Uterus (tissue), 4 donors: Measurements from ENCODE around the gene FHL3. TPM values are rescaled to one million over a fixed set of nuclear protein-coding genes. Genes with fewer than 3 reads are reported as not detected.

ENCODE experiments used
- DNase-seq, 2 donors: peaks; one replicate each; pipeline ENCODE4 v3.0.0-alpha.2; 2019 to 2020
- H3K27ac ChIP-seq, 2 donors: fragments of 200-600 bp; sonication (generic); 1 replicate in 1 of 2; 2 replicates in 1 of 2; pipeline ENCODE4 v1.5.1; 2016 to 2018
- H3K27me3 ChIP-seq, 2 donors: fragments of 200-600 bp; sonication (generic); one replicate each; pipeline ENCODE4 v1.5.1; 2018 to 2019; ENCODE audit warnings: control low read depth in 1 of 2
- H3K36me3 ChIP-seq, 2 donors: fragments of 200-600 bp; sonication (generic); one replicate each; pipeline ENCODE4 v1.5.1; 2019; ENCODE audit warnings: control low read depth in 1 of 2
- H3K4me1 ChIP-seq, 2 donors: fragments of 200-600 bp; sonication (generic); one replicate each; pipeline ENCODE4 v1.5.1; 2018 to 2019; ENCODE audit warnings: control low read depth in 1 of 2
- H3K4me3 ChIP-seq, 2 donors: fragments of 200-600 bp; sonication (generic); 1 replicate in 1 of 2; 2 replicates in 1 of 2; pipeline ENCODE4 v1.5.1; 2018 to 2019; ENCODE audit warnings: mild to moderate bottlenecking in 1 of 2
- H3K9me3 ChIP-seq, 2 donors: fragments of 200-600 bp; sonication (generic); one replicate each; pipeline ENCODE4 v1.5.1; 2019; ENCODE audit warnings: control low read depth in 1 of 2
- CTCF ChIP-seq, 4 experiments: fragments of 200-600 bp in 2 of 4; fragments of 450-650 bp in 2 of 4; sonication (generic) in 2 of 4; IDR thresholded peaks; one replicate each; pipeline ENCODE4 v1.5.1; 2016 to 2019; ENCODE audit warnings: antibody characterized with exemption in 4 of 4, mild to moderate bottlenecking in 2 of 4, moderate library complexity in 1 of 4
- POLR2A ChIP-seq, 2 donors: fragments of 450-650 bp; IDR thresholded peaks; one replicate each; pipeline ENCODE4 v1.6.1; 2016; ENCODE audit warnings: antibody characterized with exemption in 2 of 2, mild to moderate bottlenecking in 1 of 2, moderate library complexity in 1 of 2
- intact Hi-C: fragments of 100-400 bp; cut with DNase I; formaldehyde crosslinking; loops from one replicate; pipeline ENCODE4 v1.15.1; 2023; ENCODE audit warnings: low total_unique reads
- total RNA-seq, 4 donors: library from RNA; depleted of rRNA in 3 of 4; stranded (reverse); fragments of >200 nt in 3 of 4; gene quantifications; one replicate each; pipeline versions ENCODE4 v1.1.0 to v1.2.4, GENCODE V29; 2014 to 2023
- donor health status: DM: yes; HTN: yes; CAD: no.

Gene FHL3
- total RNA-seq, 4 donors from 2014 or later = 21.0 to 97.5 (median 42.1) TPM

GRCh38 chr1:38014724-38015424, 9.6 kb upstream of the FHL3 start:
- no peak for DNase-seq

GRCh38 chr1:38014171-38014570, 8.9 kb upstream of the FHL3 start:
- no peak for DNase-seq
- H3K4me1 ChIP-seq = peaks cover 10 to 12% of the 10 kb centered on the region in 2 donors
- H3K27ac ChIP-seq = no peak overlapping the region
- no peaks in the 10 kb centered on the region for H3K27me3 ChIP-seq
- H3K4me3 ChIP-seq = no peak overlapping the region
- no peaks in the 10 kb centered on the region for H3K36me3 ChIP-seq
- intact Hi-C loops = no loop called here
- H3K9me3 ChIP-seq = no peaks in the 10 kb centered on the region
- TF ChIP-seq CTCF (IDR thresholded peaks at IDR 0.05) = no peak
- TF ChIP-seq POLR2A (IDR thresholded peaks at IDR 0.05) = no peak

More at GRCh38 chr1:38014724-38015424, 9.6 kb upstream of the FHL3 start:
- Histone ChIP-seq H3K4me1 (peaks cover 10 to 12% of the 10 kb centered on the region in 2 donors), H3K27ac (no peak overlapping the region), H3K36me3 (no peaks in the 10 kb centered on the region), H3K4me3 (no peak overlapping the region), H3K27me3 (no peaks in the 10 kb centered on the region), H3K9me3 (no peaks in the 10 kb centered on the region)
- intact Hi-C loops = no loop called here
- no peak for TF ChIP-seq POLR2A (IDR thresholded peaks at IDR 0.05)
- no peak for TF ChIP-seq CTCF (IDR thresholded peaks at IDR 0.05)

GRCh38 chr1:38013227-38013622, 7.9 kb upstream of the FHL3 start:
- intact Hi-C loops = no loop called here
- Histone ChIP-seq H3K4me1 (peaks cover 10 to 12% of the 10 kb centered on the region in 2 donors), H3K36me3 (no peaks in the 10 kb centered on the region), H3K27ac (peak overlapping the region; percentile 89 to 91), H3K9me3 (no peaks in the 10 kb centered on the region), H3K4me3 (peak overlapping the region; percentile 66 to 85), H3K27me3 (no peaks in the 10 kb centered on the region)
- TF ChIP-seq POLR2A (IDR thresholded peaks at IDR 0.05) (no peak), CTCF (IDR thresholded peaks at IDR 0.05) (no peak)
- no peak for DNase-seq

GRCh38 chr1:38012363-38013226, 7.3 kb upstream of the FHL3 start, which contains the start of gene UTP11:
UTP11 (plus strand) TSS chr1:38012734; CDS start chr1:38012803, 69 bp downstream.
- peak; percentile 71 to 94 for TF ChIP-seq POLR2A (IDR thresholded peaks at IDR 0.05)
- peak in 1 of 4 experiments; percentile 5 for TF ChIP-seq CTCF (IDR thresholded peaks at IDR 0.05)
- no peaks in the 10 kb centered on the region for H3K9me3 ChIP-seq
- no peaks in the 10 kb centered on the region for H3K27me3 ChIP-seq
- intact Hi-C loops = no loop called here
- peak; percentile 93 to 96 for DNase-seq
- H3K36me3 ChIP-seq = no peaks in the 10 kb centered on the region
- H3K4me1 ChIP-seq = peaks cover 10 to 12% of the 10 kb centered on the region in 2 donors
- peak within 1 kb of the TSS; percentile 66 to 85 for H3K4me3 ChIP-seq
- H3K27ac ChIP-seq = peak within 1 kb of the TSS; percentile 89 to 91

- Histone ChIP-seq H3K9me3 (no peaks in the 10 kb centered on the region), H3K4me1 (peaks cover 10 to 12% of the 10 kb centered on the region in 2 donors), H3K4me3 (no peak overlapping the region), H3K27me3 (no peaks in the 10 kb centered on the region), H3K36me3 (no peaks in the 10 kb centered on the region), H3K27ac (no peak overlapping the region)
- intact Hi-C loops = no loop called here
- DNase-seq = no peak
- TF ChIP-seq POLR2A (IDR thresholded peaks at IDR 0.05) (no peak), CTCF (IDR thresholded peaks at IDR 0.05) (no peak)
Measured at GRCh38 chr1:38009841-38010180, 4.5 kb upstream of the FHL3 start.
